ENCODE measurements around the gene TMEM151B. TPM values are rescaled to one million over a fixed set of nuclear protein-coding genes. Genes with fewer than 3 reads are reported as not detected.

TMEM151B gene
- total and polyA plus RNA-seq, 9 of the 15 experiments (the other 6 are each of a cell fraction or from before 2014, with no cell fraction given), result not detected

DNA sequence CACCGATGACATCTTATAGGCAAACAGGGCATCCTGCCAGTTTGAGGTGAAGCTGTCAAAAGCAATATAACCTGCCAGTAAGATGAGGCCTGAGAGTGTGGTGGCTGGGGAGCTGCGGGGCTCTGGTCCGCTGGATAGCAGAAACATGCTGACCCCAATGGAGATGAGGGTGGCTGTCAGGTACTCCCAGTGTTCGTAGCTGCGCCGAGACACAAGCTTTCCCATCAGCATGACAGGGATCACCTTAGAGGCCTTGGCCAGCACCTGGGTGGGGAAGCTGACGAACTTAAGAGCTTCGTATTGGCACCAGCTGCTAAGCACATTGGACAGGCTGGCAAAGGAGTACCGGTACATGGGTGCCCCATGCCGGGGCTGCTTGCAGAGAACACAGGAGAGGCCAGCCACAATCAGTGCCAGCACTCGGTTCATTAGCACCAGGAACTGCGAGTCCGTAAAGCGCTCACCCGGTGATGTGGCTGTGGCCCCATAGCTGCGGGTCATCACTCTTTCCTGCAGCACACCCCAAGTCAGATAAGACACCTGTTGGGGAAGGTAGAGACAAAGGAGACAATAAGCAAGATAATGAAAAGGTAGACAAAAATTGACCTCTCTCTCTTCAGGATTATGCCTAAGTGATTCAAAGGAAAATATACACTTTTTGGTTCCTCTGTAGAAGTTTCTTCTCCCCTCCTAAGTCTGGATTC is 15.0 kb upstream of the TMEM151B start (continued):
- no peak for TF ChIP-seq PPARD (CRISPR knock-in tag; IDR thresholded peaks at IDR 0.05)
- TF ChIP-seq, protein P1, sequence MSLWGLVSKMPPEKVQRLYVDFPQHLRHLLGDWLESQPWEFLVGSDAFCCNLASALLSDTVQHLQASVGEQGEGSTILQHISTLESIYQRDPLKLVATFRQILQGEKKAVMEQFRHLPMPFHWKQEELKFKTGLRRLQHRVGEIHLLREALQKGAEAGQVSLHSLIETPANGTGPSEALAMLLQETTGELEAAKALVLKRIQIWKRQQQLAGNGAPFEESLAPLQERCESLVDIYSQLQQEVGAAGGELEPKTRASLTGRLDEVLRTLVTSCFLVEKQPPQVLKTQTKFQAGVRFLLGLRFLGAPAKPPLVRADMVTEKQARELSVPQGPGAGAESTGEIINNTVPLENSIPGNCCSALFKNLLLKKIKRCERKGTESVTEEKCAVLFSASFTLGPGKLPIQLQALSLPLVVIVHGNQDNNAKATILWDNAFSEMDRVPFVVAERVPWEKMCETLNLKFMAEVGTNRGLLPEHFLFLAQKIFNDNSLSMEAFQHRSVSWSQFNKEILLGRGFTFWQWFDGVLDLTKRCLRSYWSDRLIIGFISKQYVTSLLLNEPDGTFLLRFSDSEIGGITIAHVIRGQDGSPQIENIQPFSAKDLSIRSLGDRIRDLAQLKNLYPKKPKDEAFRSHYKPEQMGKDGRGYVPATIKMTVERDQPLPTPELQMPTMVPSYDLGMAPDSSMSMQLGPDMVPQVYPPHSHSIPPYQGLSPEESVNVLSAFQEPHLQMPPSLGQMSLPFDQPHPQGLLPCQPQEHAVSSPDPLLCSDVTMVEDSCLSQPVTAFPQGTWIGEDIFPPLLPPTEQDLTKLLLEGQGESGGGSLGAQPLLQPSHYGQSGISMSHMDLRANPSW (CRISPR knock-in tag; IDR thresholded peaks at IDR 0.05), result no peak
- peak; percentile 76 for TF ChIP-seq FIP1L1 (IDR thresholded peaks at IDR 0.05; ENCODE audit: low read depth, low read length, poor library complexity, severe bottlenecking)
- no peak for TF ChIP-seq NCOA1 (IDR thresholded peaks at IDR 0.05; ENCODE audit: low read depth)
- no peak for TF ChIP-seq STAG1 (CRISPR knock-in tag; IDR thresholded peaks at IDR 0.05; ENCODE audit: borderline replicate concordance)
- TF ChIP-seq TEAD4 (IDR thresholded peaks at IDR 0.05; ENCODE audit: low read length), result 0 out of 2 replicates have a peak, but pooled peaks have one; percentile 24
- no peak; the same call in 1 of the 2 replicates for TF ChIP-seq TEAD4 (CRISPR knock-in tag; IDR thresholded peaks at IDR 0.05; ENCODE audit: borderline replicate concordance)
- no peak for TF ChIP-seq TAF9B (IDR thresholded peaks at IDR 0.05; ENCODE audit: partially characterized antibody)
- TF ChIP-seq, protein P2, sequence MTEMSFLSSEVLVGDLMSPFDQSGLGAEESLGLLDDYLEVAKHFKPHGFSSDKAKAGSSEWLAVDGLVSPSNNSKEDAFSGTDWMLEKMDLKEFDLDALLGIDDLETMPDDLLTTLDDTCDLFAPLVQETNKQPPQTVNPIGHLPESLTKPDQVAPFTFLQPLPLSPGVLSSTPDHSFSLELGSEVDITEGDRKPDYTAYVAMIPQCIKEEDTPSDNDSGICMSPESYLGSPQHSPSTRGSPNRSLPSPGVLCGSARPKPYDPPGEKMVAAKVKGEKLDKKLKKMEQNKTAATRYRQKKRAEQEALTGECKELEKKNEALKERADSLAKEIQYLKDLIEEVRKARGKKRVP (CRISPR knock-in tag; IDR thresholded peaks at IDR 0.05), result no peak
- TF ChIP-seq MED1 (CRISPR knock-in tag; IDR thresholded peaks at IDR 0.05; ENCODE audit: borderline replicate concordance), result no peak
- TF ChIP-seq, protein P3, sequence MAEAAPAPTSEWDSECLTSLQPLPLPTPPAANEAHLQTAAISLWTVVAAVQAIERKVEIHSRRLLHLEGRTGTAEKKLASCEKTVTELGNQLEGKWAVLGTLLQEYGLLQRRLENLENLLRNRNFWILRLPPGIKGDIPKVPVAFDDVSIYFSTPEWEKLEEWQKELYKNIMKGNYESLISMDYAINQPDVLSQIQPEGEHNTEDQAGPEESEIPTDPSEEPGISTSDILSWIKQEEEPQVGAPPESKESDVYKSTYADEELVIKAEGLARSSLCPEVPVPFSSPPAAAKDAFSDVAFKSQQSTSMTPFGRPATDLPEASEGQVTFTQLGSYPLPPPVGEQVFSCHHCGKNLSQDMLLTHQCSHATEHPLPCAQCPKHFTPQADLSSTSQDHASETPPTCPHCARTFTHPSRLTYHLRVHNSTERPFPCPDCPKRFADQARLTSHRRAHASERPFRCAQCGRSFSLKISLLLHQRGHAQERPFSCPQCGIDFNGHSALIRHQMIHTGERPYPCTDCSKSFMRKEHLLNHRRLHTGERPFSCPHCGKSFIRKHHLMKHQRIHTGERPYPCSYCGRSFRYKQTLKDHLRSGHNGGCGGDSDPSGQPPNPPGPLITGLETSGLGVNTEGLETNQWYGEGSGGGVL (CRISPR knock-in tag; IDR thresholded peaks at IDR 0.05), result no peak
- peak; percentile 62 for TF ChIP-seq ZNF609 (CRISPR knock-in tag; IDR thresholded peaks at IDR 0.05; ENCODE audit: borderline replicate concordance)
- no peak for TF ChIP-seq PCBP1 (IDR thresholded peaks at IDR 0.05; ENCODE audit: low read depth, low read length, poor library complexity, severe bottlenecking)
- TF ChIP-seq KDM1A (IDR thresholded peaks at IDR 0.05), result peak in 1 of 2 experiments; percentile 49; a peak in 2 of 4 replicates
- peak; percentile 80 for TF ChIP-seq POLR2A (conservative IDR thresholded peaks at IDR 0.05)
- TF ChIP-seq, protein P4, sequence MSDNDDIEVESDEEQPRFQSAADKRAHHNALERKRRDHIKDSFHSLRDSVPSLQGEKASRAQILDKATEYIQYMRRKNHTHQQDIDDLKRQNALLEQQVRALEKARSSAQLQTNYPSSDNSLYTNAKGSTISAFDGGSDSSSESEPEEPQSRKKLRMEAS (CRISPR knock-in tag; IDR thresholded peaks at IDR 0.05), result no peak; the same call in 1 of the 2 replicates
- TF ChIP-seq ADNP (tag; IDR thresholded peaks at IDR 0.05), result no peak

Measured in K562 (cell line).